ENCODE measurements around the gene PXDN.

The PXDN gene

GRCh38 chr2:1754461-1755170 lies 10.3 kb upstream of the PXDN start:
- DNase-seq (ENCODE audit: low spot score): no peak

GRCh38 chr2:1754046-1754445 lies 9.7 kb upstream of the PXDN start:
- DNase-seq (ENCODE audit: low spot score): no peak

GRCh38 chr2:1752751-1753150 lies 8.4 kb upstream of the PXDN start:
- no peak for DNase-seq (ENCODE audit: low spot score)

- DNase-seq (ENCODE audit: low spot score): no peak
Observed at GRCh38 chr2:1751767-1752725, 7.7 kb upstream of the PXDN start.

GRCh38 chr2:1750933-1751766 lies 6.8 kb upstream of the PXDN start:
- DNase-seq (ENCODE audit: low spot score): peak; percentile 63

GRCh38 chr2:1750270-1750932 lies 6.1 kb upstream of the PXDN start:
- DNase-seq (ENCODE audit: low spot score): no peak

GRCh38 chr2:1749489-1750119 lies 5.3 kb upstream of the PXDN start:
- no peak for DNase-seq (ENCODE audit: low spot score)

GRCh38 chr2:1748741-1749488 lies 4.6 kb upstream of the PXDN start:
- no peak for DNase-seq (ENCODE audit: low spot score)

GRCh38 chr2:1748176-1748740 lies 3.9 kb upstream of the PXDN start:
- DNase-seq (ENCODE audit: low spot score): no peak

- DNase-seq (ENCODE audit: low spot score): no peak
Observed at GRCh38 chr2:1747065-1747941, 3.0 kb upstream of the PXDN start.

- no peak for DNase-seq (ENCODE audit: low spot score)
Observed at GRCh38 chr2:1746174-1747064, 2.1 kb upstream of the PXDN start.

GRCh38 chr2:1745171-1746023 lies 1.1 kb upstream of the PXDN start:
- DNase-seq (ENCODE audit: low spot score): no peak

GRCh38 chr2:1744151-1744445 lies 217 bp downstream of the PXDN start:
- DNase-seq (ENCODE audit: low spot score): no peak

GRCh38 chr2:1743396-1744150 lies 742 bp downstream of the PXDN start:
- no peak for DNase-seq (ENCODE audit: low spot score)

GRCh38 chr2:1742681-1743395 lies 1.5 kb downstream of the PXDN start:
- no peak for DNase-seq (ENCODE audit: low spot score)

GRCh38 chr2:1742301-1742680 lies 2.0 kb downstream of the PXDN start:
- no peak for DNase-seq (ENCODE audit: low spot score)
